Lower leg skin (tissue), 4 donors: Measurements from ENCODE around the gene DIS3L2. TPM values are rescaled to one million over a fixed set of nuclear protein-coding genes. Genes with fewer than 3 reads are reported as not detected.

ENCODE experiments used
- DNase-seq, 2 donors: peaks; one replicate each; pipeline ENCODE4 v3.0.0-alpha.2; 2019; ENCODE audit warnings: low spot score in 2 of 2
- H3K4me3 ChIP-seq: fragments of 200-600 bp; sonication (generic); 2 replicates; pipeline ENCODE4 v1.5.1; 2017; ENCODE audit warnings: mild to moderate bottlenecking, low read depth; ENCODE audit not compliant: poor library complexity, severe bottlenecking
- POLR2A ChIP-seq, 2 donors: fragments of 450-650 bp; IDR thresholded peaks; one replicate each; pipeline ENCODE4 v1.6.1; 2016 to 2017; ENCODE audit warnings: antibody characterized with exemption in 2 of 2, mild to moderate bottlenecking in 1 of 2, moderate library complexity in 1 of 2
- WGBS, 2 donors: methylation state at CpG; one replicate each; pipeline ENCODE4 v1.1.5; 2018; 5-methylcytosine and 5-hydroxymethylcytosine counted together
- intact Hi-C: fragments of 100-400 bp; cut with DNase I; formaldehyde crosslinking; loops from one replicate; pipeline ENCODE4 v1.15.0; 2023; ENCODE audit warnings: low total_unique reads
- total RNA-seq, 4 donors: library from RNA; depleted of rRNA; stranded (reverse); fragments of >200 nt; gene quantifications; one replicate each; pipeline ENCODE4 v1.1.0, GENCODE V29; 2016
- TF ChIP-seq, protein P1 (sequence below), 3 donors: fragments of 450-650 bp; IDR thresholded peaks; one replicate each; pipeline ENCODE4 v1.5.1; 2016; ENCODE audit warnings: antibody characterized with exemption in 3 of 3, mild to moderate bottlenecking in 3 of 3, moderate library complexity in 2 of 3

DIS3L2 gene
- total RNA-seq, 4 donors from 2014 or later = 26.4 to 39.0 (median 34.4) TPM

DNA sequence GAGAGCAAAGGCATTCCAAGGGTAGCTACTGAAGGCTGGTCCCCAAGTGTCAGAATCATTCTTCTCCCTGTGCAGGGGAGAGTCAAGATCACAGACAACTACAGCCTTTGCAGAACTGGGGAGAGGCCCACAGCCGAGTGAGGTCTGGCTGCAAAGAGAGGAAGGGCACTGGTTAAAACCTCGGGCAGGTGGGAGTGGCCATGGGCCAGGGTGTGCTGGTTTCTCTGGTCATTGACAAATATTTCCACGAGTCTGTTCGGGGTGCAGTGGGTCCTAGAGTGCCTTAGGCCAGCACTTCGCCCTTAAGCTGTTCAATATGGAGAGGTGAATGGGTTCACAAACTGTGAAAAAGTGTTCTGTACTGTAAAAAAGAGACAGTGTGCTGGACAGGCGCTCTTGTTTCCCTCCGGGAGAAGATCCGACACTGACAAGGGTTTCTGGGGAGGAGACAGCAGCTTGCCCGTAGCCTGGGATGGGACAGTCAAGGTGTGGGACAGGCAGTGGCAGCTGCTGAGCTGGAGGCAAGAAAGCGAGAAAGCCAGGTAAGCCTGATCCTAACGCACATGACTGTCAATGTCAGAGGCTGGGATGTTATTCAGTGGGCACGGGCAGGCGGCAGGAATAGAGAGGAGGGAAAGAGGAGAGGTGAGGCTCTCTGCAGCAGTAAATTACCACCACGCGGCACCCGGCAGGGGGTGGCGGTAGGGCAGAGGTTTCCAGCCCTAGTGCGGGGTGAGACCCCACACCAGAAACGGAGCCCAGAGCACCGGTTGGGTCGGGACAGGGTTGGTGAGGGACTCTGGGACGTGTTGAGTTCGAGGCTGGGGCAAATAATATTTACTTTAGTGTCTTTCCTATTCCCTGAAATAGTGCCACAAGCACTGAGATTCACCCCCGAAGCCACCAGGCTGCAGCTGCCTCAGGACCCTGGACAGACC lies 37.3 kb upstream of the DIS3L2 start:
- no peak for DNase-seq
- H3K4me3 ChIP-seq = no peak overlapping the region
- intact Hi-C loops = no loop called here
- TF ChIP-seq, protein P1, sequence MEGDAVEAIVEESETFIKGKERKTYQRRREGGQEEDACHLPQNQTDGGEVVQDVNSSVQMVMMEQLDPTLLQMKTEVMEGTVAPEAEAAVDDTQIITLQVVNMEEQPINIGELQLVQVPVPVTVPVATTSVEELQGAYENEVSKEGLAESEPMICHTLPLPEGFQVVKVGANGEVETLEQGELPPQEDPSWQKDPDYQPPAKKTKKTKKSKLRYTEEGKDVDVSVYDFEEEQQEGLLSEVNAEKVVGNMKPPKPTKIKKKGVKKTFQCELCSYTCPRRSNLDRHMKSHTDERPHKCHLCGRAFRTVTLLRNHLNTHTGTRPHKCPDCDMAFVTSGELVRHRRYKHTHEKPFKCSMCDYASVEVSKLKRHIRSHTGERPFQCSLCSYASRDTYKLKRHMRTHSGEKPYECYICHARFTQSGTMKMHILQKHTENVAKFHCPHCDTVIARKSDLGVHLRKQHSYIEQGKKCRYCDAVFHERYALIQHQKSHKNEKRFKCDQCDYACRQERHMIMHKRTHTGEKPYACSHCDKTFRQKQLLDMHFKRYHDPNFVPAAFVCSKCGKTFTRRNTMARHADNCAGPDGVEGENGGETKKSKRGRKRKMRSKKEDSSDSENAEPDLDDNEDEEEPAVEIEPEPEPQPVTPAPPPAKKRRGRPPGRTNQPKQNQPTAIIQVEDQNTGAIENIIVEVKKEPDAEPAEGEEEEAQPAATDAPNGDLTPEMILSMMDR (IDR thresholded peaks at IDR 0.05) = no peak
- TF ChIP-seq POLR2A (IDR thresholded peaks at IDR 0.05) = no peak
- 75 to 79% methylated on average over 24 of the region's 24 CpGs for WGBS, 2 donors

DNA sequence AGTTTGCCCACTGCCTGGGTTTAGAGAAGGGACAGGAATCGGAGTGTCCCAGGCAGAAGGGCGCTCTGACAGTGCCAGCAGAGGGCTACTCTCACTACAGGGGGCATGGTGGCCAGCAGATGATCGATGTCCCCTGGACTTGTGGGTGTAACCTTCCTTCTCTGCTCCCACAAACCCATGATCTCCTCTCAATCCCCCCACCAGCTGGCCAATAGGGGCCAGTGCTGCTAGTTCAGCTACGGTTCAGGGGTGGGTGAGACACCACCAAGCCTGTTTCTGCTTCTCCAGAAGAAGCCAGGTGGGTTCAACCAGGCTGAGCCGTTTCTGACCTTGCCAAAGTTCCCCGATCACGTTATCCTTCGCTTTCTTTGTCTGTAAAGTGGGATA lies 36.6 kb upstream of the DIS3L2 start:
- WGBS, 2 donors = 39 to 45% methylated on average over 7 to 8 of the region's 8 CpGs
- intact Hi-C loops = loop anchor here (5.0 kb wide), 2 partner anchors 212 to 402 kb away; no protein-coding TSS in a partner anchor
- no peak overlapping the region for H3K4me3 ChIP-seq
- no peak for DNase-seq
- no peak for TF ChIP-seq POLR2A (IDR thresholded peaks at IDR 0.05)
- TF ChIP-seq, protein P1 (IDR thresholded peaks at IDR 0.05) = no peak

DNA sequence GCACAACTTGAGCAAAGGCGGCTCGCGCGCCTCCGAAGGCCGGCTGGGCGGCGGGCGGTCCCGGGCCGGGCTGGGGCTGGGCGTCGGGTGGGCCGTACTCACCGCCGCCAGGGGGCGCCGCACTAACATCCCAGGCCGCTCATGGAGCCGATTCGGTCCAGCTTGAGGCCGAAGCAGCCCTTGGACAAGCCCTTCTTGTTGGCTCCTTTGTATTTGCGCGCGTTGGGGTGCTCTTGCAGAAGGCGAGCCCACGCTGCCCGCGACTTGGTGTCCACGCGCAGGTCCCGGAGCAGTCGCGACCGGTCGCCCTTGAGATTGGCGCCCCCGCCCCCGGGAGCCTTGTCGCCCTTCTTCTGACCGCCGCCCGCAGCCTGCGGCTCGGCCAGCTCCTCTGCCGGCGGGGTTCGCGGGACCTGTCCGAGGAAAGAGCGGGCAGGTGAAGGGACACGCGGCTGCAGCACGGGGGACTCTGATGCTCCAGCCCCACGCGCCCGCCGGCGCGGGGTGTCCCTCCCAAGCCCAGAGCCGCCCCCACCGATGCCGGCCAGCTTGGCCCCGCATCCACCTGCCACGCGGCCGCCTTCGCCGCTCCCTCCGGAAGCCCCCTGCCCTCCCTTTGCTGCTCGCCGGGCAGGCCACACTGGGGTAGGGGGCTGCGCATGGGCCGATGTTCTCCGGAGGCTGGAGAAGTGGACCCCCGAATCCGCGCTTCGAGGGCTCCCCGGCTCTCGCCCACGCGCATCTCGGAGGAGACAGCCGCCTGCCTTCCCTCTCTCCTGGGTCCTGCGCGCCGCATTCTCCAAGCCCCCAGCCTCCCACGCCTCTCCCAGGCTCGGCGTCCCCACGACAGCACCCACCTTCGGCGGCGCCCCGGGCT lies 36.0 kb upstream of the DIS3L2 start:
- intact Hi-C loops = loop anchor here (5.0 kb wide), 2 partner anchors 212 to 402 kb away; no protein-coding TSS in a partner anchor
- TF ChIP-seq POLR2A (IDR thresholded peaks at IDR 0.05) = no peak
- TF ChIP-seq, protein P1 (IDR thresholded peaks at IDR 0.05) = no peak
- peak overlapping the region; percentile 21 for H3K4me3 ChIP-seq
- DNase-seq = peak; percentile 50 to 95
- 1 to 3% methylated on average over 40 to 87 of the region's 96 CpGs for WGBS, 2 donors

DNA sequence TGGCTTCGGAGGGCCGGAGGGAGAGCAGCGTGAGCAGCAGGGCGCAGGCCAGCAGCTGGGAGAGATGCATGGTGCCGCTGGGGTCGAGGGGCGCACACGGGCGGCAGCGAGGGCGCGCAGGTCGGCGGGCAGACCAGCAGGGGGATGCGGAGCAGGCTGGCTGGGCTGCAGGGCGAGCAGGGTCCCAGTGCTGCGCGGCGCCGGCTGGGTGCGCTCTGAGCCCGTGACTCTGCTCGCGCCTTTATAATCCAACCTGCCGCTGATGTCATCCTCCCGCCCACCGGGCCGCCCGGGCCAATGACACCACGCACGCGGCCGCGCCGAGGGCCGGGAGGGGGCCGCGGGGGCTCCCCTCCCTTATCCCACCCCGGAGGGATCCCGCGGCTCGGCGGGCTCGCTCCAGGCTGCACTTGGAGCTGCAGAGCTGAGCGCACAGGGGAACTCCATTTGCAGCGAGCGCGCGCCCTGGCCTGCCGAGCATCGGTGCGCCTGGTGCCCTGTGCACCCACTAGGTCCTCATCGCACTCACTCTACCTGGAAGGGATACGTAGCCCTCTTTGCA lies 35.3 kb upstream of the DIS3L2 start, which contains the start of gene NPPC:
Gene NPPC (minus strand): TSS at position 217 of the 562 bp plus-strand sequence. CDS start 147 bp downstream, at position 70.
- intact Hi-C loops = loop anchor here (5.0 kb wide), 2 partner anchors 211 to 401 kb away; no protein-coding TSS in a partner anchor
- peak within 1 kb of the TSS; percentile 21 for H3K4me3 ChIP-seq
- 0 to 3% methylated on average over 7 to 31 of the region's 54 CpGs for WGBS, 2 donors
- DNase-seq = peak in 1 of 2 donors; percentile 78
- TF ChIP-seq, protein P1 (IDR thresholded peaks at IDR 0.05) = no peak
- TF ChIP-seq POLR2A (IDR thresholded peaks at IDR 0.05) = no peak
